Measurements from ENCODE around the gene AOC3.

The AOC3 gene

DNA sequence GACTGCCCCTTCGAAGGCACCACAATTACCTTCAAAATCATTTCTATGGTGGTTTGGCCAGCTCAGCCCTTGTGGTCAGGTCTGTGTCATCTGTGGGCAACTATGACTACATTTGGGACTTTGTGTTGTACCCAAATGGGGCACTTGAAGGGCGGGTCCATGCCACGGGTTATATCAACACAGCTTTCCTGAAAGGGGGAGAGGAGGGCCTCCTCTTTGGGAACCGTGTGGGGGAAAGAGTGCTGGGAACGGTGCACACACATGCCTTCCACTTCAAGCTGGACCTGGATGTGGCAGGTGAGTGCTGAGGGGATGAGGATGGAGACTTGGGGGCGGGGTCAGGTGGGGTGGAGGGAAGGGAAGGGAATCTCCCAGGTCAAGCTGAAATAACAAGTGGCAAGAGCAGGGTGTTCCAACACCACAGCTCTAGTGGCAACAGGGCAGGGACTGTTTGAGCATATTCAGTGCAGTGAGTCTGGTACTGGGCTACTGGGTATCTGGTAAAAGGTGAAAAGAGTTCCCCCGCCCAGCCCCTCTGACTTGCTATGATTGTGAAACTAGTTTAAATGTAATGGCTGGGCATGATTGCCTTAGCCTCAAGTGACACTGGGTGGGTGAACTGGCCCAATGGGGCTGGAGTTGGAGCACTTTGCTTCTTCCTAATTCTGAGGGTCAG lies 4.9 kb upstream of the AOC3 start:
- no peak for TF ChIP-seq SIN3A (IDR thresholded peaks at IDR 0.05; ENCODE audit: borderline replicate concordance, insufficient read depth, low read length)

DNA sequence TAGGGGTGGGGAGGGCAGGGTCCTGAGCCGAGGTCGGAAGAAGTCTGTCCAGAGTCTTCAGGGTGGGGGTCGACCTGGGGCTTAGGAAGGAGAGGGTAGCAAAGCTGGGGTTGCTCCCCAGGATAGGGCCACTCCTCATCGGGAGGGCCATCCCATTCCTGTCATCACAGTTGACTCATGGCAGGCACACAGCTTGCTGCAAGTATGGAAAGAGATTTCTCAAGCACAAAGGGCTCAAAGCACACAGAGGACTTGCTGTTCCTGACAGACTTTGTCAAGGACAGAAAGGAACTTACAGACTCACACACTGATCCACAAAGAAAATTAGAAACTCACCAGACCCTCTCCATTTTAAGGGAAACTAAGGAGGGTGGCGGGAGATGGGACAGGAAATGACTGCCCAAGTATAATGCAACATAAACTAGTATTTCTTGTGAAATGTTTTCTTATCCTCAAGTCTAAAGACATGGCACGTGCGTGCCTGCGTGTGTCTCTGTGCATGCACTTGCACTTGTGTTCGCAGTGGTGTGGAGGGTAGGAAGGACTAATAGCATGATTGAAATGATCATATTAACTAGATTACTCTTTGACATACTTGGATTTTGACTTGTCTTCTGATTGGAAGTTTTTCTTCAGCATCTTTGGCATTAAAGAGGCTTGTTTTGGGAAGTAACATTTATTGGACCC lies 4.3 kb upstream of the AOC3 start:
- peak; percentile 62 for TF ChIP-seq POLR2AphosphoS5 (IDR thresholded peaks at IDR 0.05; ENCODE audit: low read depth, low read length)
- TF ChIP-seq, protein P1, sequence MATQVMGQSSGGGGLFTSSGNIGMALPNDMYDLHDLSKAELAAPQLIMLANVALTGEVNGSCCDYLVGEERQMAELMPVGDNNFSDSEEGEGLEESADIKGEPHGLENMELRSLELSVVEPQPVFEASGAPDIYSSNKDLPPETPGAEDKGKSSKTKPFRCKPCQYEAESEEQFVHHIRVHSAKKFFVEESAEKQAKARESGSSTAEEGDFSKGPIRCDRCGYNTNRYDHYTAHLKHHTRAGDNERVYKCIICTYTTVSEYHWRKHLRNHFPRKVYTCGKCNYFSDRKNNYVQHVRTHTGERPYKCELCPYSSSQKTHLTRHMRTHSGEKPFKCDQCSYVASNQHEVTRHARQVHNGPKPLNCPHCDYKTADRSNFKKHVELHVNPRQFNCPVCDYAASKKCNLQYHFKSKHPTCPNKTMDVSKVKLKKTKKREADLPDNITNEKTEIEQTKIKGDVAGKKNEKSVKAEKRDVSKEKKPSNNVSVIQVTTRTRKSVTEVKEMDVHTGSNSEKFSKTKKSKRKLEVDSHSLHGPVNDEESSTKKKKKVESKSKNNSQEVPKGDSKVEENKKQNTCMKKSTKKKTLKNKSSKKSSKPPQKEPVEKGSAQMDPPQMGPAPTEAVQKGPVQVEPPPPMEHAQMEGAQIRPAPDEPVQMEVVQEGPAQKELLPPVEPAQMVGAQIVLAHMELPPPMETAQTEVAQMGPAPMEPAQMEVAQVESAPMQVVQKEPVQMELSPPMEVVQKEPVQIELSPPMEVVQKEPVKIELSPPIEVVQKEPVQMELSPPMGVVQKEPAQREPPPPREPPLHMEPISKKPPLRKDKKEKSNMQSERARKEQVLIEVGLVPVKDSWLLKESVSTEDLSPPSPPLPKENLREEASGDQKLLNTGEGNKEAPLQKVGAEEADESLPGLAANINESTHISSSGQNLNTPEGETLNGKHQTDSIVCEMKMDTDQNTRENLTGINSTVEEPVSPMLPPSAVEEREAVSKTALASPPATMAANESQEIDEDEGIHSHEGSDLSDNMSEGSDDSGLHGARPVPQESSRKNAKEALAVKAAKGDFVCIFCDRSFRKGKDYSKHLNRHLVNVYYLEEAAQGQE (IDR thresholded peaks at IDR 0.05; ENCODE audit: insufficient read depth in 1 of 2, low read depth in 2 of 2, low read length in 2 of 2), result no peak

DNA sequence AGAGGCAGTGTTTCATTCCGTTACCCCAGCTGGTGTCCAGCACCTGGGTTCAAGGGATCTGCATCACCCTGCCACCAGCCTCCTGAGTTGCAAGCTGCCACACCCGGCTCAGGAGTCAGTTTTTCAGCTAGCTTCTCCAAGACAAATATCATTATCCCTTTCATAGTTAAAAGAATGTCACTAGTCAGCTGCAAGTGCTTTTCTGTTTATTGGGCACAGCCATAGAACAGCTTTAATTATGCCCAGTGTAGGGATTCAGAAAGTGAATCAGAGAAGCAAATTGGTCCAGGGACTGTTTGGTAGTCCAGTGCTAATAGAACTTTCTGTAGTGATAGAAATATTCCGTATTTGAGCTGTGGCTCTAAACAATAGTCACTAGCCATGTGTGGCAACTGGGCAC lies 2.9 kb upstream of the AOC3 start:
- no peak for TF ChIP-seq TAF1 (IDR thresholded peaks at IDR 0.05; ENCODE audit: borderline replicate concordance, insufficient read depth, low read length)
- no peak for TF ChIP-seq FOXP2 (optimal IDR thresholded peaks at IDR 0.05; ENCODE audit: borderline replicate concordance, extremely low read depth, extremely low read length, insufficient read depth)
- no peak for TF ChIP-seq POLR2AphosphoS5 (IDR thresholded peaks at IDR 0.05; ENCODE audit: low read depth, low read length)
- no peak for TF ChIP-seq SIN3A (IDR thresholded peaks at IDR 0.05; ENCODE audit: borderline replicate concordance, insufficient read depth, low read length)
- TF ChIP-seq, protein P1 (IDR thresholded peaks at IDR 0.05; ENCODE audit: insufficient read depth in 1 of 2, low read depth in 2 of 2, low read length in 2 of 2), result no peak

DNA sequence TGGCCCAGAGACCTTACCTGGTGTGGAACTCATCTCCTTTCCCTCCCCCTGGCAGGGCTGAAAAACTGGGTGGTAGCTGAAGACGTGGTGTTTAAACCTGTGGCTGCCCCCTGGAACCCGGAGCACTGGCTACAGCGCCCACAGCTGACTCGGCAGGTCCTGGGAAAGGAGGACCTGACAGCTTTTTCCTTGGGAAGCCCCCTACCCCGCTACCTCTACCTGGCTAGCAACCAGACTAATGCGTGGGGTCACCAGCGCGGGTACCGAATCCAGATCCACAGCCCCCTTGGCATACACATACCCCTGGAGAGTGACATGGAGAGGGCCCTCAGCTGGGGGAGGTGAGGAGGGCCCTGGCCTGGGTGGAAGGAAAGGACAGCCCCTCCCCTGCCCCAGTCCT lies 2.0 kb upstream of the AOC3 start:
- TF ChIP-seq POLR2AphosphoS5 (IDR thresholded peaks at IDR 0.05; ENCODE audit: low read depth, low read length), result no peak
- no peak for TF ChIP-seq TAF1 (IDR thresholded peaks at IDR 0.05; ENCODE audit: borderline replicate concordance, insufficient read depth, low read length)
- no peak for TF ChIP-seq FOXP2 (optimal IDR thresholded peaks at IDR 0.05; ENCODE audit: borderline replicate concordance, extremely low read depth, extremely low read length, insufficient read depth)
- TF ChIP-seq SIN3A (IDR thresholded peaks at IDR 0.05; ENCODE audit: borderline replicate concordance, insufficient read depth, low read length), result no peak
- TF ChIP-seq, protein P1 (IDR thresholded peaks at IDR 0.05; ENCODE audit: insufficient read depth in 1 of 2, low read depth in 2 of 2, low read length in 2 of 2), result no peak

DNA sequence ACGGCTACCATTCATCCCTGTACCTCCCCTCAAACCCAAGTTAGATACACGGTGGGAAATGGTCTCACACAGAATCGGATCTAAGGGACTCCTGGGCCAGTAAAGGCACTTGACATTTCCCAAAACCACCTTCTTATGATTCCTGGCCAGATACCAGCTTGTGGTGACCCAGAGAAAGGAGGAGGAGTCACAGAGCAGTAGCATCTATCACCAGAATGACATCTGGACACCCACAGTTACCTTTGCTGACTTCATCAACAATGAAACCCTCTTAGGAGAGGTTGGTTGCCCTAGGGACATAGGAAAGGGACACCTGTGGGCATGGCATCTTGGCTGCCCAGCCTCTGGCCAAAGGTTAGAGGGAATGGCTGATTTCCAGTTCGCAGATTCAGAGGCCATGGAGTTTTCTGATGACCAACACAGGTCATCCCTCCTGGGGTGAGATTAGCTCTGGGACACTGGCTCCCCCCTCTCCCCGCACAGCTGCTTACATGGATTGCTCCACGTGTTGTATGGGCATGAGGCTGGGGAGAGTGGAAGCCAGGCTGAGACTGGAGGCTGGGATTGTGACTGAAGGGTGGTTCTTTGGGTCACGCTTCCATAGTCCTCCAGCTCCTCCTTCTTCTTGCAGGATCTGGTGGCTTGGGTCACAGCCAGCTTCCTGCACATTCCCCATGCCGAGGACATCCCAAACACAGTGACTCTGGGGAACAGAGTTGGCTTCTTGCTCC lies 1.4 kb upstream of the AOC3 start:
- TF ChIP-seq TAF1 (IDR thresholded peaks at IDR 0.05; ENCODE audit: borderline replicate concordance, insufficient read depth, low read length) (no peak), POLR2AphosphoS5 (IDR thresholded peaks at IDR 0.05; ENCODE audit: low read depth, low read length) (no peak), FOXP2 (optimal IDR thresholded peaks at IDR 0.05; ENCODE audit: borderline replicate concordance, extremely low read depth, extremely low read length, insufficient read depth) (no peak), SIN3A (IDR thresholded peaks at IDR 0.05; ENCODE audit: borderline replicate concordance, insufficient read depth, low read length) (no peak)
- TF ChIP-seq, protein P1 (IDR thresholded peaks at IDR 0.05; ENCODE audit: insufficient read depth in 1 of 2, low read depth in 2 of 2, low read length in 2 of 2), result no peak
